Fibroblast of lung (primary cell): ENCODE results near the gene WDR27. TPM values are rescaled to one million over a fixed set of nuclear protein-coding genes. Genes with fewer than 3 reads are reported as not detected.
"Not testable (repeated sequence)": the region's sequence is repeated elsewhere in the genome, so short reads cannot be mapped to it uniquely, and the experiment has no call there.

Experiments used
- DNase-seq, 2 donors: peaks; one replicate each; pipeline versions ENCODE4 v3.0.0 to v3.0.0-alpha.2; 2010; ENCODE audit warnings: low read depth in 2 of 2
- H2AFZ ChIP-seq: 2 replicates; pipeline ENCODE4 v1.5.1; 2012; ENCODE audit warnings: low read length, control low read depth, inconsistent platforms
- H3K27ac ChIP-seq: 2 replicates; pipeline ENCODE4 v1.5.1; 2011; ENCODE audit warnings: low read length, control low read depth; ENCODE audit not compliant: insufficient read depth
- H3K27me3 ChIP-seq: 2 replicates; pipeline ENCODE4 v1.5.1; 2011; ENCODE audit warnings: mild to moderate bottlenecking, low read length; ENCODE audit not compliant: control insufficient read depth, insufficient read depth
- H3K36me3 ChIP-seq: 2 replicates; pipeline ENCODE4 v1.5.1; 2011; ENCODE audit warnings: low read length; ENCODE audit not compliant: control insufficient read depth, insufficient read depth
- H3K4me1 ChIP-seq: 2 replicates; pipeline ENCODE4 v1.5.1; 2011; ENCODE audit warnings: low read length; ENCODE audit not compliant: control insufficient read depth, insufficient read depth; ENCODE audit errors: extremely low read depth
- H3K4me2 ChIP-seq: 2 replicates; pipeline ENCODE4 v1.5.1; 2011; ENCODE audit warnings: low read length, control low read depth; ENCODE audit not compliant: insufficient read depth; ENCODE audit errors: extremely low read depth
- H3K4me3 ChIP-seq, 4 experiments: fragments of 200-600 bp in 1 of 4; sonication (generic) in 1 of 4; replicated peaks in 1 of 4; 2 replicates each; pipeline ENCODE4 v1.5.1; 2011 to 2016; ENCODE audit warnings: low read length in 4 of 4, low read depth in 3 of 4, mild to moderate bottlenecking in 3 of 4, control low read depth in 2 of 4, inconsistent platforms in 1 of 4, mixed read lengths in 1 of 4; ENCODE audit not compliant: insufficient read depth in 1 of 4; ENCODE audit errors: control extremely low read depth in 1 of 4
- H3K79me2 ChIP-seq: 2 replicates; pipeline ENCODE4 v1.5.1; 2012; ENCODE audit warnings: mild to moderate bottlenecking, low read length, inconsistent platforms; ENCODE audit not compliant: control insufficient read depth, insufficient read depth
- H3K9ac ChIP-seq: 2 replicates; pipeline ENCODE4 v1.5.1; 2011; ENCODE audit warnings: mild to moderate bottlenecking, low read length, control low read depth; ENCODE audit not compliant: insufficient read depth
- H3K9me3 ChIP-seq: 2 replicates; pipeline ENCODE4 v1.5.1; 2012; ENCODE audit warnings: low read depth, low read length; ENCODE audit not compliant: control insufficient read depth, insufficient read depth
- H4K20me1 ChIP-seq: 2 replicates; pipeline ENCODE4 v1.5.1; 2011; ENCODE audit warnings: low read length; ENCODE audit not compliant: control insufficient read depth, insufficient read depth; ENCODE audit errors: extremely low read depth
- EZH2 ChIP-seq: IDR thresholded peaks from 2 replicates; pipeline ENCODE4 v1.5.1; 2012; ENCODE audit warnings: low read length, control low read depth, mild to moderate bottlenecking; ENCODE audit errors: missing control alignments
- polyA plus RNA-seq, 2 donors: library from polyadenylated mRNA; depleted of rRNA in 1 of 2; stranded (reverse) in 1 of 2; unstranded in 1 of 2; fragments of >200 nt; gene quantifications; 2 replicates each; pipeline ENCODE4 v1.2.1, GENCODE V29; 2011 to 2012; ENCODE audit warnings: missing spikeins in 1 of 2
- total RNA-seq: library from RNA; depleted of rRNA; stranded (reverse); fragments of >200 nt; gene quantifications from 2 replicates; pipeline ENCODE4 v1.2.1, GENCODE V29; 2014
- TF ChIP-seq, protein P1 (sequence below), 2 donors: IDR thresholded peaks in 1 of 2; conservative IDR thresholded peaks in 1 of 2; 1 replicate in 1 of 2; 2 replicates in 1 of 2; pipeline ENCODE4 v1.5.1; 2011 to 2012; ENCODE audit warnings: low read length in 2 of 2, control low read depth in 1 of 2, inconsistent platforms in 1 of 2, low read depth in 1 of 2, mild to moderate bottlenecking in 1 of 2

The WDR27 gene
- total and polyA plus RNA-seq, 2 donors (not counting 1 experiment from before 2014, with no cell fraction given), result 8.8 to 23.3 TPM

DNA sequence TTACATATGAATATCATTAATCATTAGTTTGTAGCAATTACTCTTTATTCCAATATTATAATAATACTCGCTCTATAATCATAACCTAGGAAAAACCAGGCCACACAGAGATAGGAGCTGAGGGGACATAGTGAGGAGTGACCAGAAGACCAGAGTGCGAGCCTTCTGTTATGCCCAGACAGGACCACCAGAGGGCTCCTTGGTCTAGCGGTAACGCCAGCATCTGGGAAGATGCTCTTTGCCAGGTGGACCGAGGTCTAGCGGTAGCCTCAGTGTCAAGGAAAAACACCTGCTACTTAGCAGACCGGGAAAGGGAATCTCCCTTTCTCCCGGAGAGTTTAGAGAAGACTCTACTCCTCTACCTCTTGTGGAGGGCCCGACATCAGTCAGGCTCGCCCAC lies 4.7 kb downstream of the WDR27 start:
- not testable (repeated sequence) for H2AFZ ChIP-seq, H3K27ac ChIP-seq, H3K4me2 ChIP-seq, H3K9ac ChIP-seq, H3K27me3 ChIP-seq, H4K20me1 ChIP-seq, H3K36me3 ChIP-seq, DNase-seq, H3K4me3 ChIP-seq, H3K9me3 ChIP-seq, H3K4me1 ChIP-seq
- peaks cover 12% of the 10 kb centered on the region for H3K79me2 ChIP-seq
- TF ChIP-seq, protein P1, sequence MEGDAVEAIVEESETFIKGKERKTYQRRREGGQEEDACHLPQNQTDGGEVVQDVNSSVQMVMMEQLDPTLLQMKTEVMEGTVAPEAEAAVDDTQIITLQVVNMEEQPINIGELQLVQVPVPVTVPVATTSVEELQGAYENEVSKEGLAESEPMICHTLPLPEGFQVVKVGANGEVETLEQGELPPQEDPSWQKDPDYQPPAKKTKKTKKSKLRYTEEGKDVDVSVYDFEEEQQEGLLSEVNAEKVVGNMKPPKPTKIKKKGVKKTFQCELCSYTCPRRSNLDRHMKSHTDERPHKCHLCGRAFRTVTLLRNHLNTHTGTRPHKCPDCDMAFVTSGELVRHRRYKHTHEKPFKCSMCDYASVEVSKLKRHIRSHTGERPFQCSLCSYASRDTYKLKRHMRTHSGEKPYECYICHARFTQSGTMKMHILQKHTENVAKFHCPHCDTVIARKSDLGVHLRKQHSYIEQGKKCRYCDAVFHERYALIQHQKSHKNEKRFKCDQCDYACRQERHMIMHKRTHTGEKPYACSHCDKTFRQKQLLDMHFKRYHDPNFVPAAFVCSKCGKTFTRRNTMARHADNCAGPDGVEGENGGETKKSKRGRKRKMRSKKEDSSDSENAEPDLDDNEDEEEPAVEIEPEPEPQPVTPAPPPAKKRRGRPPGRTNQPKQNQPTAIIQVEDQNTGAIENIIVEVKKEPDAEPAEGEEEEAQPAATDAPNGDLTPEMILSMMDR (conservative IDR thresholded peaks at IDR 0.05 in 1 of 2, IDR thresholded peaks at IDR 0.05 in 1 of 2; ENCODE audit: low read depth in 1 of 2, low read length in 2 of 2), result peak; percentile 46 to 50

DNA sequence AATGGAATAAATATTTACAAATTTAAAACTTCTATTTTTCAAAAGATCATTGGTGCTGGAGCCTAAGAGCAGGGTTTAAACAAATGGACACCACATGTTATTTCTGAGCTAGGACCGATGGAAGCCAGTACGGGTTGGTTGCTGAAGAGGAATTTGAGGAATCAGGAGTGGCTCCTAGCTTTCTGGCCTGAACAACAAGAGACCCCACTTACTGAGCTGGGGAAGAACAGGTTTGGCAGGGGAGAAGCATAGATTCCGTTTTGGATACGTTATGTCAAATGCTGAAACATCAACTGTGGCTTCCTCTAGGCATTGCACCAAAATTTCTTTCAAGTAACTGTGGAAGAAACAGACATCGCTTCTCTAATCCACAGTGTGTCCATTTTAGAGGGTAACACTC lies 6.7 kb downstream of the WDR27 start:
- Histone ChIP-seq H3K79me2 (peaks cover 5% of the 10 kb centered on the region), H3K27me3 (no peaks in the 10 kb centered on the region), H2AFZ (no peak overlapping the region), H3K27ac (no peak overlapping the region), H3K4me1 (no peaks in the 10 kb centered on the region), H3K4me2 (no peak overlapping the region), H3K4me3 (no peak overlapping the region), H3K36me3 (no peaks in the 10 kb centered on the region), H4K20me1 (no peaks in the 10 kb centered on the region), H3K9ac (no peak overlapping the region), H3K9me3 (no peaks in the 10 kb centered on the region)
- no peak for TF ChIP-seq EZH2
- TF ChIP-seq, protein P1 (conservative IDR thresholded peaks at IDR 0.05 in 1 of 2, IDR thresholded peaks at IDR 0.05 in 1 of 2; ENCODE audit: low read depth in 1 of 2, low read length in 2 of 2), result no peak
- DNase-seq, result no peak

DNA sequence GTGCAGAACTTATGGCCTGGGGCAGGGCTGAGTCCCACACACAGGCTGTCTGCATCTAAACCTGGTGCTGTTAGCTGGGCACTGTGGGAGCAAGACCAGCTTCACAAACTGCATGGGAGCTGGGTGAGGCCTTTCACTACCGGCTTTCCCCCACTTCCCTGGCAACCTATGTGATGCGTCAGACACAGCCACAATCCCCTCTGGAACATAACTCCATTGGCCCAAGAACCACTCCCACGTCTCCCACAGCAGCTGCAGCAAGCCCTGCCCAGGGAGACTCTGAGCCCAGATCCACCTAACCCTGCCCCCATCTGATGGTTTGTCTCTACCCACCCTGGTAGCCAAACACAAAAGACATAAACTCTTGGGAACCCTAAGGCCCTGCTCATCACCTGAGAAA lies 9.3 kb downstream of the WDR27 start:
- Histone ChIP-seq H3K4me3 (no peak overlapping the region), H4K20me1 (no peaks in the 10 kb centered on the region), H3K79me2 (no peaks in the 10 kb centered on the region), H3K9ac (no peak overlapping the region), H3K4me1 (no peaks in the 10 kb centered on the region), H2AFZ (no peak overlapping the region), H3K4me2 (no peak overlapping the region), H3K27me3 (no peaks in the 10 kb centered on the region), H3K9me3 (no peaks in the 10 kb centered on the region), H3K27ac (no peak overlapping the region), H3K36me3 (no peaks in the 10 kb centered on the region)
- DNase-seq, result peak in 1 of 2 donors; percentile 29
- no peak for TF ChIP-seq EZH2
- TF ChIP-seq, protein P1 (conservative IDR thresholded peaks at IDR 0.05 in 1 of 2, IDR thresholded peaks at IDR 0.05 in 1 of 2; ENCODE audit: low read depth in 1 of 2, low read length in 2 of 2), result no peak
